Type B pancreatic cell (in vitro differentiated cells): ENCODE data around the gene SAPCD2. TPM values are rescaled to one million over a fixed set of nuclear protein-coding genes. Genes with fewer than 3 reads are reported as not detected.

Source experiments
- DNase-seq: peaks from one replicate; pipeline ENCODE4 v3.0.0; 2021; ENCODE audit warnings: mixed read lengths; ENCODE audit not compliant: unreplicated experiment; ENCODE audit errors: extremely low spot score
- H3K27ac Mint-ChIP-seq: 2 replicates; pipeline ENCODE4 v1.8.0; 2021; ENCODE audit warnings: mild to moderate bottlenecking, mixed read lengths
- H3K27me3 Mint-ChIP-seq: 2 replicates; pipeline ENCODE4 v1.8.0; 2021; ENCODE audit warnings: mixed read lengths
- H3K36me3 Mint-ChIP-seq: 2 replicates; pipeline ENCODE4 v1.8.0; 2021; ENCODE audit warnings: mixed read lengths
- H3K4me1 Mint-ChIP-seq: one replicate; pipeline ENCODE4 v1.8.0; 2021; ENCODE audit warnings: mixed read lengths; ENCODE audit not compliant: unreplicated experiment
- H3K4me3 Mint-ChIP-seq: 2 replicates; pipeline ENCODE4 v1.8.0; 2021; ENCODE audit warnings: mild to moderate bottlenecking, mixed read lengths
- H3K9me3 Mint-ChIP-seq: 2 replicates; pipeline ENCODE4 v1.8.0; 2021; ENCODE audit warnings: mixed read lengths
- total RNA-seq: library from RNA; stranded (reverse); gene quantifications from 2 replicates; pipeline ENCODE4 v1.2.1, GENCODE V29; 2021; ENCODE audit warnings: low replicate concordance
- TF ChIP-seq, protein P1 (sequence below): fragments of 200-600 bp; sonication (generic); conservative IDR thresholded peaks from 2 replicates; pipeline ENCODE4 v1.5.0; 2021; ENCODE audit warnings: antibody characterized with exemption, mild to moderate bottlenecking

Gene SAPCD2
- total RNA-seq, 1 donor from 2014 or later, result 19.1 TPM

GRCh38 chr9:137027369-137028262 is 42.7 kb downstream of the SAPCD2 start, which contains the start of gene ABCA2:
Gene ABCA2 (minus strand): TSS chr9:137028237. CDS start chr9:137028140, 97 bp downstream.
- no peak for DNase-seq
- peak within 1 kb of the TSS; percentile 88 for H3K4me3 Mint-ChIP-seq
- no peaks in the 10 kb centered on the region for H3K9me3 Mint-ChIP-seq
- no peaks in the 10 kb centered on the region for H3K27me3 Mint-ChIP-seq
- H3K4me1 Mint-ChIP-seq, result no peaks in the 10 kb centered on the region
- H3K27ac Mint-ChIP-seq, result no peak within 1 kb of the TSS
- no peaks in the 10 kb centered on the region for H3K36me3 Mint-ChIP-seq
- TF ChIP-seq, protein P1, sequence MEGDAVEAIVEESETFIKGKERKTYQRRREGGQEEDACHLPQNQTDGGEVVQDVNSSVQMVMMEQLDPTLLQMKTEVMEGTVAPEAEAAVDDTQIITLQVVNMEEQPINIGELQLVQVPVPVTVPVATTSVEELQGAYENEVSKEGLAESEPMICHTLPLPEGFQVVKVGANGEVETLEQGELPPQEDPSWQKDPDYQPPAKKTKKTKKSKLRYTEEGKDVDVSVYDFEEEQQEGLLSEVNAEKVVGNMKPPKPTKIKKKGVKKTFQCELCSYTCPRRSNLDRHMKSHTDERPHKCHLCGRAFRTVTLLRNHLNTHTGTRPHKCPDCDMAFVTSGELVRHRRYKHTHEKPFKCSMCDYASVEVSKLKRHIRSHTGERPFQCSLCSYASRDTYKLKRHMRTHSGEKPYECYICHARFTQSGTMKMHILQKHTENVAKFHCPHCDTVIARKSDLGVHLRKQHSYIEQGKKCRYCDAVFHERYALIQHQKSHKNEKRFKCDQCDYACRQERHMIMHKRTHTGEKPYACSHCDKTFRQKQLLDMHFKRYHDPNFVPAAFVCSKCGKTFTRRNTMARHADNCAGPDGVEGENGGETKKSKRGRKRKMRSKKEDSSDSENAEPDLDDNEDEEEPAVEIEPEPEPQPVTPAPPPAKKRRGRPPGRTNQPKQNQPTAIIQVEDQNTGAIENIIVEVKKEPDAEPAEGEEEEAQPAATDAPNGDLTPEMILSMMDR, result no peak

DNA sequence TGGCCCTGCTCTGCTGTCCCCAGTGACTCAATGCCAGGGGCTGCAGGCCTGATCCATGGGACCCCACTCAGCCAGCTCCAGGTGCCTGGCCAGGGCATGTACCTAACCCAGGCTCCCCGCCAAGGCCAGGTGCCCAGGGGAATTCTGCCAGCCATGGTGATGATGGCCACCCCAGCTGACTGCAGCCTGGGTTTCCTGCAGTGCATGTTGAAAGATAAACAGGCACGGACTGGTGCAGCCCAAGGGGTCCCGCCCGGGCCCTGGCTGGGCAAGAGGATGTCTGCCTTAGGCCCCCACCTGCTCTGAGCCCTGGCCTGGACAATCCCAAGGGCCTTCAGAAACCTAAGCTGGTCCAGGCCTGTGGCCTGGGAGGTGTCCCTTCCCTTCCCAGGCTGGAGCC is 43.5 kb downstream of the SAPCD2 start:
- H3K27ac Mint-ChIP-seq, result no peak overlapping the region
- peak overlapping the region; percentile 88 for H3K4me3 Mint-ChIP-seq
- H3K27me3 Mint-ChIP-seq, result no peaks in the 10 kb centered on the region
- H3K9me3 Mint-ChIP-seq, result no peaks in the 10 kb centered on the region
- TF ChIP-seq, protein P1, result no peak
- H3K36me3 Mint-ChIP-seq, result no peaks in the 10 kb centered on the region
- no peak for DNase-seq
- no peaks in the 10 kb centered on the region for H3K4me1 Mint-ChIP-seq

- DNase-seq, result no peak
- Mint-ChIP-seq H3K4me3 (peak overlapping the region; percentile 36), H3K27me3 (no peaks in the 10 kb centered on the region), H3K36me3 (no peaks in the 10 kb centered on the region), H3K9me3 (no peaks in the 10 kb centered on the region), H3K4me1 (no peaks in the 10 kb centered on the region), H3K27ac (no peak overlapping the region)
- TF ChIP-seq, protein P1, result no peak
Measured at GRCh38 chr9:137026384-137026783, 44.0 kb downstream of the SAPCD2 start.

DNA sequence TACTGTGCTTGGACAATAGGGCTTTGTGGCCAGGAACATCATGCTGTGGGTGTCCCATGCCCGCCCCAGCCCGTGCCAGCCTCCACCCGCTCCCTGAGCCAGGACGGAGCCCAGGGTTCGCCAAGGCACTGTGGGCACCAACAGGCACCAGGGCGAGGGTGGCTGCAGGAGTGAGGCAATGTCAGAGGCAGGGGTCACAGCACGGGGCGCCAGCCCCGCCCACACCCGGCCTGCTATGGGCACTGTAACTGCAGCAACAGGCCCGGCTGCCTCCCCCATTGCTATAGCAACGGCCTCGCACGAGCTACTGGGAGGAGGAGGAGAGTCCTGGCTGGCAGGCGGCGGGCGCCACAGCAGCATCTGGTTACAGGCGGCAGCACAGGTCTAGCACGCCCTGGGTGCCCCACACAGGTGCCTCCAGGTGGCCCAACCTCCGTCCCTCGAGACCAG is 44.8 kb downstream of the SAPCD2 start:
- TF ChIP-seq, protein P1, result peak; percentile 25
- no peak for DNase-seq
- no peaks in the 10 kb centered on the region for H3K27me3 Mint-ChIP-seq
- peak overlapping the region; percentile 11 for H3K4me3 Mint-ChIP-seq
- no peaks in the 10 kb centered on the region for H3K4me1 Mint-ChIP-seq
- no peak overlapping the region for H3K27ac Mint-ChIP-seq
- H3K9me3 Mint-ChIP-seq, result no peaks in the 10 kb centered on the region
- H3K36me3 Mint-ChIP-seq, result no peaks in the 10 kb centered on the region

DNA sequence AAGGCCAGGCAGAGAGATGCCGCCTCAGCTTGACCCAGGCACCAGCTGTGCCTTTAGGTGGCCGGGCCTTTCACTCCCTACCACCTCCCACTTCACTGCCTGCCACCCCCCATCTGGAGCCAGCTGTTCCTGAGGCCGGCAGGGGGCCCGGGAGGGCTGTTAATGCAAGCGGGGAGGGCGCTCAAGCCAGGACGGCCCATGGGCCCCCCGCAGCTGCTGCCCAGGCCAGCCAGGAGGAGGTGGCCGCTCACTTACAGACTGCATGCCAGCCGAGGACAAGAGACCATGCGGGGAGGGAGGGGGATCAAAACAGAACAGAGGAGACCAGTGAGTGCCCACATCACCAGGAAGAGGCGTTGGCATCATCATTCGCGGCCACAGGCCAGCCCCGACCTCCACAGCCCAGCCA is 46.8 kb downstream of the SAPCD2 start:
- TF ChIP-seq, protein P1, result no peak

More for the DNA sequence above, 46.8 kb downstream of the SAPCD2 start:
- no peaks in the 10 kb centered on the region for H3K36me3 Mint-ChIP-seq
- H3K27ac Mint-ChIP-seq, result no peak overlapping the region
- H3K9me3 Mint-ChIP-seq, result no peaks in the 10 kb centered on the region
- H3K4me1 Mint-ChIP-seq, result no peaks in the 10 kb centered on the region
- no peak for DNase-seq
- H3K4me3 Mint-ChIP-seq, result no peak overlapping the region
- H3K27me3 Mint-ChIP-seq, result no peaks in the 10 kb centered on the region
